Nephron (organoid): ENCODE measurements around the gene MFAP4.
A peak's percentile ranks its signal among the peaks of the same experiment; 100 is the strongest.

Source experiments
- H3K27ac Mint-ChIP-seq, 3 experiments: 2 replicates each; pipeline ENCODE4 v1.8.0; 2020; ENCODE audit warnings: mixed read lengths in 3 of 3, mild to moderate bottlenecking in 2 of 3, moderate library complexity in 1 of 3
- H3K27me3 Mint-ChIP-seq: 2 replicates; pipeline ENCODE4 v1.8.0; 2021; ENCODE audit warnings: low read depth, mild to moderate bottlenecking, moderate library complexity, mixed read lengths
- H3K36me3 Mint-ChIP-seq: 2 replicates; pipeline ENCODE4 v1.8.0; 2020; ENCODE audit warnings: low read depth, mixed read lengths
- H3K4me1 Mint-ChIP-seq: 2 replicates; pipeline ENCODE4 v1.8.0; 2020; ENCODE audit warnings: mixed read lengths
- H3K4me3 Mint-ChIP-seq, 3 experiments: 2 replicates each; pipeline ENCODE4 v1.8.0; 2020; ENCODE audit warnings: mild to moderate bottlenecking in 3 of 3, mixed read lengths in 3 of 3, moderate library complexity in 2 of 3
- H3K9me3 Mint-ChIP-seq: 2 replicates; pipeline ENCODE4 v1.8.0; 2020; ENCODE audit warnings: mixed read lengths
- TF ChIP-seq, protein P1 (sequence below), 3 experiments: fragments of 200-600 bp; sonication (generic); IDR thresholded peaks; one replicate each; pipeline ENCODE4 v1.5.0; 2021; ENCODE audit warnings: antibody characterized with exemption in 3 of 3; ENCODE audit not compliant: unreplicated experiment in 3 of 3

The MFAP4 gene

DNA sequence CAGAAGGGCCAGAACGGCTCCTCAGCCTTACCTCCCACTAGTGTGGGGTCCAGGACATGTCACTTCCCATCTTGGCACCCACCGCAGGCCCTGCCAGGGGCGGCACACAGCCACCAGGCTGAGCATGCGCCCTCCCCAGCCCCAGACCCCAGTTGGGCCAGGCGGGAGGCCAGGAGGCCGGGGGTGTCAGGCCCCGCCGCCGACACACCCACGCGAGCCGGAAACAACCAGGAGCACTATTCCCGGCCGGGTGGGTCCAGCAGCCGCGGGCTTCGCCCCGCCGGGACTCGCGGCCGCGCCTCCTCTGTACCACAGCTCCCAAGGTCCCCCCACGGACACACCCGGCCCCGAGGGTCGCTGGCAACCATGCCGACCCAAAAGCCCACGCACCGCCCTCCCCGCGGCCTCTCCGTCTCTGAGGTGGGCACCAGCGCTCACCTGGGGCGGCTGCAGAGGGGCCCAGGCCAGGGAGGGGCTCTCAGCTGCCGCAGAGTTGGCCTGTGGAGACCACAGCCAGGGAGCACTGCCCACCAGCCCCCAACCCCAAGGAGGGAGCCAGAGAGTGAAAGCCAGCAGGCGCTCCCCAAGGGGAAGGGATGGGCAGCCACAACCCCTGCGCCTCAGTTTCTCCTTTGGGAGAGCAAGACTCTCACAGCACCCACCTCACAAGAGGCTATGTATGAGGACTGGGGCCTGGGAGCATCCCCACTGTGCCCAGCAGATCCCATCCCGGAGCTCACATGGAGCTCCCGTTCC is 42.5 kb downstream of the MFAP4 start:
- TF ChIP-seq, protein P1, sequence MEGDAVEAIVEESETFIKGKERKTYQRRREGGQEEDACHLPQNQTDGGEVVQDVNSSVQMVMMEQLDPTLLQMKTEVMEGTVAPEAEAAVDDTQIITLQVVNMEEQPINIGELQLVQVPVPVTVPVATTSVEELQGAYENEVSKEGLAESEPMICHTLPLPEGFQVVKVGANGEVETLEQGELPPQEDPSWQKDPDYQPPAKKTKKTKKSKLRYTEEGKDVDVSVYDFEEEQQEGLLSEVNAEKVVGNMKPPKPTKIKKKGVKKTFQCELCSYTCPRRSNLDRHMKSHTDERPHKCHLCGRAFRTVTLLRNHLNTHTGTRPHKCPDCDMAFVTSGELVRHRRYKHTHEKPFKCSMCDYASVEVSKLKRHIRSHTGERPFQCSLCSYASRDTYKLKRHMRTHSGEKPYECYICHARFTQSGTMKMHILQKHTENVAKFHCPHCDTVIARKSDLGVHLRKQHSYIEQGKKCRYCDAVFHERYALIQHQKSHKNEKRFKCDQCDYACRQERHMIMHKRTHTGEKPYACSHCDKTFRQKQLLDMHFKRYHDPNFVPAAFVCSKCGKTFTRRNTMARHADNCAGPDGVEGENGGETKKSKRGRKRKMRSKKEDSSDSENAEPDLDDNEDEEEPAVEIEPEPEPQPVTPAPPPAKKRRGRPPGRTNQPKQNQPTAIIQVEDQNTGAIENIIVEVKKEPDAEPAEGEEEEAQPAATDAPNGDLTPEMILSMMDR (IDR thresholded peaks at IDR 0.05; ENCODE audit: unreplicated experiment in 3 of 3), result no peak
- H3K9me3 Mint-ChIP-seq, result no peaks in the 10 kb centered on the region
- H3K27ac Mint-ChIP-seq, result no peak overlapping the region
- H3K4me3 Mint-ChIP-seq, result no peak overlapping the region
- H3K27me3 Mint-ChIP-seq, result no peaks in the 10 kb centered on the region
- peaks cover 30% of the 10 kb centered on the region for H3K4me1 Mint-ChIP-seq
- H3K36me3 Mint-ChIP-seq, result no peaks in the 10 kb centered on the region

DNA sequence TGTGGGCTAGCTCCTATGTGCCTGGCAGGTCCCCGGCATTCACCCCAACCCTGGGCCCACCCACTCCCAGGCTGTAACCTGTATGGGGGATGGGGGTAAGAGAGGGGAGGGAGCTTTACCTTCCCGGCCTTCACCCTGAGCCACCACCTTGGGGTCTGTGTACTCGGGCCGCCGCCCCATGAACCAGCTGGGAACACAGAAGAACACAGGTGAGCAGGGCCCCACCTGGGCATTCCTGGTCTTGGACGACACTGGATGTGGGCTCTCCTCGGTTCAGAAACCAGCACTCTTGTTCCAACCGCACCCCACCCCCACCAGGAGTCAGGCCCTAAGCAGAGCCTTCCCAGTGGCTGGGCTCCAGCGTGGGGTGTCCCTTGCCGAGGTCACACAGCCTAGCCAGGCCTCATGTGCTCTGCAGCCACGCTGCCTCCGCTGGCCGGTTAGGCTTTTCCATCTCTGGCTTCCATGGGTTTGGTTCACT is 43.3 kb downstream of the MFAP4 start:
- H3K36me3 Mint-ChIP-seq, result no peaks in the 10 kb centered on the region
- H3K4me1 Mint-ChIP-seq, result peaks cover 38% of the 10 kb centered on the region
- no peak overlapping the region for H3K27ac Mint-ChIP-seq
- TF ChIP-seq, protein P1 (IDR thresholded peaks at IDR 0.05; ENCODE audit: unreplicated experiment in 3 of 3), result no peak
- no peak overlapping the region for H3K4me3 Mint-ChIP-seq
- no peaks in the 10 kb centered on the region for H3K9me3 Mint-ChIP-seq
- H3K27me3 Mint-ChIP-seq, result no peaks in the 10 kb centered on the region

DNA sequence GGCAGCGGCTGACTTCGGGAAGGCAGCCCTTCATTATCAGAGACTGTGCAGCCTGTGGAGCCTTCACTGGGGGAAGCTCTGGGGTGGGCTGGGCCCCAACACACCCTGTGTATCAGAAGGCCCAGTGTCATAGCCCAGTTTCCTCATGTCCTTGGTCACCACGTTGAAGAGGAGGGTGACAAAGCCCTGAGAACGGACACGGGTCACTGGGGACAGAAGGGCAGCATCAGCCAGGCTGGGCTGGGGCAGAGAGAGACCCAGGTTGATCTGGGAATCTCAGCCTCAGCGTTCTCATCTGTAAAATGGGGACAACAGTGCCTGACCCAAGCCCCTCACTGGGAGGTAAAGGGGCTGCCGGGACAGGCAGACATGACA is 43.7 kb downstream of the MFAP4 start:
- H3K27me3 Mint-ChIP-seq, result no peaks in the 10 kb centered on the region
- no peaks in the 10 kb centered on the region for H3K36me3 Mint-ChIP-seq
- peaks cover 43% of the 10 kb centered on the region for H3K4me1 Mint-ChIP-seq
- TF ChIP-seq, protein P1 (IDR thresholded peaks at IDR 0.05; ENCODE audit: unreplicated experiment in 3 of 3), result no peak
- no peaks in the 10 kb centered on the region for H3K9me3 Mint-ChIP-seq
- no peak overlapping the region for H3K4me3 Mint-ChIP-seq
- no peak overlapping the region for H3K27ac Mint-ChIP-seq

DNA sequence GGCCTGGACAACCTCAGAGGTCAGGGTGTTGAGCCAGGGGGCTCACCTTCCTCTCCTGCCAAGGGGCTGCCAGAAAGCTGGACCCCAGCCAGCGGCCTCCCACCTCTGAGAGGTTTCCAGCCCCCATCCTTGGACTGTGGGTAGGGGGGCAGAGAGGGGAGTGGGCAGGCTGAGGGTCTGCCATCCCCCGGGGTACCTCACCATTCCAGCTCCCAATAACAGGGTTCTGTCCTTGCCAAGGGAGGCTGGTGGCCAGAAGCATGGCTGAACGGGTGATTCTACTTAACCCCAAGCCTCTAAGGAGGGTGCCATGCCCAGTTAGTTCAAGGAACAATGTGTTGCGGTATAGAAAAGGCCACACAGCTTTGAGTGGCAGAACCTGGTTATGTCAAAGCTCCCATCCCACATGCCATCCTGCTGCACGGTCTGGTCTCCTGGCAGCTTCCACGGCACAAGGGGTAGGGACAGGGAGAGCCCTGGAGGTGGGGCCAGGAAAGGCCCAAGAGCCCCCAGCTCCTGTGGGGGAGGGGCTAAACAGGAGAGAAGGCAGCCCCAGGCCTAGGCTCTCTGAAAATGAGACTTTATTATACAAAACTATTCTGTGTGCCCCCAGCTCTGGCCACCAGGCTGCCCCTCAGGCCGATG is 44.3 kb downstream of the MFAP4 start:
- TF ChIP-seq, protein P1 (IDR thresholded peaks at IDR 0.05; ENCODE audit: unreplicated experiment in 3 of 3), result no peak
- no peaks in the 10 kb centered on the region for H3K27me3 Mint-ChIP-seq

DNA sequence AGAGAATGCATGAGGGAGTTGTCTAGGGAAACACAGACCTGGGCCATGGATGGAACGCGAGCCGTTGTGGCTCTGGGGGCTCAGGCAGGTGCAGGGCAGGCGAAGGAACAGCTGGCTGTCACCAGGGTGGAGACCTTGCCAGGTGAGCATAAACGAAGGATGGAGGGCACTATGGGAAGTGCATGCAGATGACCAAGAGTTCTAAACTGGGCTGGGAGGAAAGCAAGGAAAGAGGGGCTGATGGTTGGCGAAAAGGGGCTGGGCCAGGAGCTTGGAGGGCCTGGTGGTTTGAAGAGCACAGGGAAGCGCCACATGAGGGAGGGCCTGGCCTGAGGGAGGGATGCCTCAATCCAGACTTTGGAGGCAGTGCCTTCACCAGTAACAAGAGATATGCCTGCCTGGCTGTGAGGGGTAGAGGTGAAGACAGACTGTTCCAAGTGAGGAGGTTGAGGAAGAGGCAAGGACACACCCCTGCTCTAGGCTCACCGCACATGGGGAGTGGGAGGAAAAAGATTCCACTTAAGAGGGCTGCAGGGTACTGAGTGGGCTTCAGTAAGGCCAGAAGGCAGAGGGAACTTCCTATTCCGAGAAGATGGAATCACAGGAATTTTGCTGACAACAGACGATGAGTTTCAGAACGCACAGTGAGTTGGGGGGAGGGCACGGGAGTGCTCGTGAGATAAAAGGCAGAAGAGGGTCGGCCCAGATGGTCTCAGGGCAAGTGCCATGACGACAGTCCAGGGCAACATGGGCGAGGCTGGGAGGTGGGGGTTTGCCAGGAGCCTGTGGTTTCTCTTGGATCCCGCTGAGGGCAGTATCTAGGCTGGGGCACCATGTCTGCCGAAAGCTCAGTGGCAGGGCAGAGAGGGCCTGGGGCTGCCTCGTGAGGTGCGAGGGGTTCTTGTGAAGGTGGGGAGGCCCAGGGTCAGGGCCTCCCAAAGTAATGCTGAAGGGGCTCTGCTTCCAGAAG is 45.1 kb downstream of the MFAP4 start:
- no peaks in the 10 kb centered on the region for H3K9me3 Mint-ChIP-seq
- H3K27ac Mint-ChIP-seq, result peak overlapping the region; percentile 84 to 96 (median 91)
- TF ChIP-seq, protein P1 (IDR thresholded peaks at IDR 0.05; ENCODE audit: unreplicated experiment in 3 of 3), result no peak
- no peaks in the 10 kb centered on the region for H3K27me3 Mint-ChIP-seq
- H3K4me3 Mint-ChIP-seq, result peak overlapping the region in 1 of 3 experiments; percentile 14
- no peaks in the 10 kb centered on the region for H3K36me3 Mint-ChIP-seq
- peaks cover 45% of the 10 kb centered on the region for H3K4me1 Mint-ChIP-seq

More for the DNA sequence above, 44.3 kb downstream of the MFAP4 start:
- H3K27ac Mint-ChIP-seq, result peak overlapping the region in 2 of 3 experiments; percentile 84 to 96
- H3K4me1 Mint-ChIP-seq, result peaks cover 44% of the 10 kb centered on the region
- no peaks in the 10 kb centered on the region for H3K36me3 Mint-ChIP-seq
- H3K9me3 Mint-ChIP-seq, result no peaks in the 10 kb centered on the region
- no peak overlapping the region for H3K4me3 Mint-ChIP-seq
